NCI-H187 (cell line): ENCODE measurements around the gene ELOF1.

Experiments used
- DNase-seq, 2 experiments: peaks; one replicate each; lab custom pipeline; 2025; lab: John Stamatoyannopoulos, UW

ELOF1 gene

GRCh38 chr19:11535792-11536595 lies 23.0 kb downstream of the ELOF1 start:
- peak; percentile 19 to 35 for DNase-seq

GRCh38 chr19:11534948-11535347 lies 24.1 kb downstream of the ELOF1 start:
- no peak for DNase-seq

- DNase-seq, result no peak
Measured at GRCh38 chr19:11534538-11534937, 24.5 kb downstream of the ELOF1 start.

- DNase-seq, result no peak
Measured at GRCh38 chr19:11530432-11530831, 28.6 kb downstream of the ELOF1 start.

GRCh38 chr19:11528551-11529341 lies 30.3 kb downstream of the ELOF1 start, which contains the start of gene ECSIT:
Gene ECSIT, minus strand, starts transcription at chr19:11529134. Its CDS starts 9,964 bp downstream, at chr19:11519170.
- peak; percentile 78 to 87 for DNase-seq

GRCh38 chr19:11519138-11519537 lies 39.9 kb downstream of the ELOF1 start:
- no peak for DNase-seq

GRCh38 chr19:11513946-11514345 lies 45.1 kb downstream of the ELOF1 start:
- no peak for DNase-seq

GRCh38 chr19:11510444-11510843 lies 48.6 kb downstream of the ELOF1 start:
- no peak for DNase-seq

GRCh38 chr19:11507370-11508078 lies 51.5 kb downstream of the ELOF1 start:
- no peak for DNase-seq

- DNase-seq, result no peak
Measured at GRCh38 chr19:11506967-11507366, 52.1 kb downstream of the ELOF1 start.

GRCh38 chr19:11506101-11506555 lies 52.9 kb downstream of the ELOF1 start:
- DNase-seq, result no peak

- DNase-seq, result peak; percentile 70 to 71
Measured at GRCh38 chr19:11505504-11506100, 53.4 kb downstream of the ELOF1 start, which contains the start of gene ZNF653. Gene ZNF653, minus strand, starts transcription at chr19:11505839. Its CDS starts 53 bp downstream, at chr19:11505786.

- peak; percentile 74 to 88 for DNase-seq
Measured at GRCh38 chr19:11505032-11505503, 54.0 kb downstream of the ELOF1 start.

- DNase-seq, result no peak
Measured at GRCh38 chr19:11504502-11505031, 54.5 kb downstream of the ELOF1 start.
